Epithelial cell of esophagus (primary cell): ENCODE results near the gene DMRT1.

ENCODE experiments used
- DNase-seq: peaks from one replicate; pipeline ENCODE4 v3.0.0; 2010; ENCODE audit warnings: low read depth
- H3K4me3 ChIP-seq: 2 replicates; pipeline ENCODE4 v1.5.1; 2011; ENCODE audit warnings: mild to moderate bottlenecking, low read length, control low read depth
- CTCF ChIP-seq: IDR thresholded peaks from 2 replicates; pipeline ENCODE4 v1.5.1; 2011; ENCODE audit warnings: low read depth, mild to moderate bottlenecking, low read length, control low read depth, inconsistent platforms; ENCODE audit not compliant: insufficient read depth; ENCODE audit errors: missing control alignments

DMRT1 gene

DNA sequence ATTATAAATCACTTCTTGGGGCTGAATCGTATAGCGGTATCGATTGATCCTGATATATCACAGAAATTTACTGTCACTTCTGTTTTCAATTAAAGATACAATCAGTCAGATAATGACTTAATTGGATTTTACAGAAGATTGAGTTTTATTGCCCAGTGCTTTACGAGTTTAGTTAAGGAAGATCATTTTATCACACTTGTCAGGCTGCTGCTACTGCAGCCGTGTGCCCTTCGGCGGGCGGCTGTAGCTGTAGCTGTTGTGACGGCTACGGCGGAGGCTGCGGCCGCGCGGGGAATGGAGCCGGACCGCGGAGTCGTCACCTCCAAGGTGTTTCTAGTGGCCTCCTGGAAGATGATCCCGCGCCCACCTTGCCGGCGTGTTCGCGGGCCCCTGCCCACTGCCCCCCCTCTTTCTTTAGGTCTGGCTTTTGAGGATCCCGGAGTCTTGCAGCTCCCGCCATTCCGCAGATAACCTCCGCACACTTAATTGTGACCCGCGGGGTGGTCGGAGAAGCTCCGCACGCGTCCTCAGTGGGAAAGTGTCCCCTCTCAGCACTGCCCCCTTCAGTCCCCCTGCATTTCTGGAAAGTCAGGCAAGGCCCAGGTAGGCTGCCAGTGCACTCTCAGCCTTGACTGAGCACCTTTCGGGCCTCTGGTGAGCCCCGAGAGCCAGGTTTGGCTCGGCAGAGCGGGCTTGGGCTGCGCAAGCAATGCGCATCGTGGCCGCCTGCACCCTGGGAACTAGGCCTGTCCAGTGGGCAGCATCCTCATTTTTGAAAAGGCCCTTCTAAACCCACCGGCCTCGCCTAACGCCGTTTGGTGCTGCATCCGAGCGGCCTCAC is 128.0 kb downstream of the DMRT1 start:
- no peak overlapping the region for H3K4me3 ChIP-seq
- DNase-seq: no peak
- TF ChIP-seq CTCF: no peak

DNA sequence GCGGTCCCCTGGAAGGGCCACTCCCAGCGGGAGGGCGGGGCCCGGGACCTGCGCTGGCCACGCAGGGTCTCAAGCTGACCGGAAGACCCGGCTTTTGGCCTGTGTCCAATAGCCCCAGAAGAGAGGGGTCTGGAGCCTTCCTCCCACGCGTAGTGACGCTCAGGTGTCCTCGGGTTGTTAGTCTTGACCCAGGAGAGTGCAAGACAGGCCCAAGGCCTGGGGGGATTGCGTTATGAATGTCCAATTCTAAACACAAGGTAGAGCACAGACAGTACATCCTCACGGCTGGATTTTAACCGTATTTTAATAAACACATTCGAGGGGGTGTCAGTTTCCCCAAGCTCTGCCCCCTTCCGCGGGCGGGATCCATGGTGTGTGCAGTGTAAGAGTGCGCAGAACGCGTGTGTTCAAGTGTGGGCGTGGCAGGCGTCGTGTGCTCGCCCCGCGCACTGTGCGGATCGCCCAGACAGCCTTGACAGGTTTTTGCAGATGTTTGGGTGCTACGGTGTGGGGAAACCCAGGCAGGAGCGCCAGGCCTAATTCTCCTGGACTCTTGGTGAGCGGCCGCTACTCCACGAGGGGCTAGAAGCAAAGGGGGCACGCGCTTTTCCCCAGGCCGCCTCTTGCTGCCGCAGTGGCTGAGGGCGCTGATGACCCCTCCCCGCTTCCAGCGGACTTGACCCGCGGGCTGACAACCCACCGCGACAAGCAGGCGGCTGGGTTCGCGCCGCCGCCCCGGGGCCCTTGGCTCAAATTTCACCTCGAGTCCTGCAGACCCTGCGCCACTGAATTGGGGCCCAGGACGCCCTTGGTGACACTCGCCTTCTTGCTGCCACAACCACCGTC is 128.9 kb downstream of the DMRT1 start:
- no peak overlapping the region for H3K4me3 ChIP-seq
- no peak for TF ChIP-seq CTCF

GRCh38 chr9:971901-972500 is 130.5 kb downstream of the DMRT1 start:
- no peak for TF ChIP-seq CTCF
- peak overlapping the region; percentile 37 for H3K4me3 ChIP-seq
- peak; percentile 11 for DNase-seq

More for the DNA sequence above, 128.9 kb downstream of the DMRT1 start:
- DNase-seq: no peak

DNA sequence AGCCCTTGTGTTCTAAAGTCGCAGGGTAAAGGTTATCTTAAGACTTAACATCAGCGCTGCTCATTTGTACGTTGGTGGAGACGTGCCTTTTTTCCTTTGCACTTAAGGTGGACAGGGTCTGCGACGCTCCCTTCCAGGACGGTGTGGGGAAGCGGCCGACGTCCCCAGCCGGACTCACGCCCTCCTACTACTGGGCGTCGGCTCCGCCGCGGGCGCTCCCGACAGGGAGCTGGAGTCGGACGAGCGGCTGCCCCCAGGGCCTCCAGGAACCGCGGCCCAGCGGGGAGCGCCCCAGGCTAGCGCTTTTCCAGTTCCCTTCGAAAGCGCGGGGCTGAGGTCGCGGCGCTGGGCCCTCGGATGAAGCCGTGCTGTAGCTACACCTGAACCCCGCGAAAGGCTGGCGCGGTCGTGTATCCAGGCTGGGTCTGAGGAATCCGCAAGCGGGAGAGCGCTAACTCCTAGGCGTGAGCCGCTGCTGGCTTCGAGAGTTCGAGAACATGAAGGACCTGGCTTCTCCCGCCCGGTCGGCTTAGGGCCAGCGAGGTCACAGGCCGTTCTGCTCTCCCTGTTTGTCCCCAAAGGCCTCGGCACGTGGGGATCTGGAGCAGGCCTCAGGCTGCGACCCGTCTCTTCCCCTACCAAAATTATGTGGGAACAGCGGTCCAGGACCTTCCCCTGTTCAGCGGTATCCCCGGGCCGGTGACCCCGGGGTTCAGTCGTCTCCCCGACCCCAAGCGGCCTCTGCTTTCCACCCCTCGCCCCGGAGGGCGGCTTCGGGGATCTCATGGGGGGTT is 131.2 kb downstream of the DMRT1 start:
- TF ChIP-seq CTCF: no peak
- no peak overlapping the region for H3K4me3 ChIP-seq
- DNase-seq: no peak

DNA sequence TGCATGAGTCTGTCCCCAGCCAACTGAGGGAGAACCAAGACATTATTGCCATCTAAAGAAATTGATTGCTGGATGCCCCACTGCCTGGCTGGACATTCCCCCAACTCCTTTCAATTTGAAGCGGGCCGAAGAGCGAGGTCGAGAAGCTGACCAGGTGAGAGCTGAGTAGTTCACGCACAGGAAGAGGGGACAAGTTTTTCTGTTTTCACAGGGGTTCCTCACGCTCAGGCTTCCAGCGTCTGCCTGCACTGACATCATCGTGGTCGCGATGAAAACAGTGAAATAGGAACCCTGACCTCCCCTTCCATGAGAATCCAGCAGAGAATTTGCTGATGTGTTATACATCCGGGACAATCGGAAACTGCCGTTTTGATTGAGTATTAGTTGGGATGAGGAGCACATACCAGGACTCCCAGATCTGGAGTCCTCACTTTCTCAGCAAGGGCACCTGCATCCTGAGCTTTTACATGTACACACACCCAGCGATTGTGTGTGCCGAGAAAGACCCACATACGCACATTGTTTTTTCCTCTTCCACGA is 131.9 kb downstream of the DMRT1 start:
- no peak for TF ChIP-seq CTCF
- DNase-seq: no peak

More for the DNA sequence above, 131.9 kb downstream of the DMRT1 start:
- no peak overlapping the region for H3K4me3 ChIP-seq
